ENCODE results near the gene FBLN1. TPM values are rescaled to one million over a fixed set of nuclear protein-coding genes. Genes with fewer than 3 reads are reported as not detected.

Gene FBLN1
- total and polyA plus RNA-seq, 2 of the 8 experiments (the other 6 are each of a cell fraction or from before 2014, with no cell fraction given) = 159 to 168 TPM

- TF ChIP-seq ATF3 (IDR thresholded peaks at IDR 0.05; ENCODE audit: insufficient read depth, low read depth, low read length) = no peak
- TF ChIP-seq KDM4A (IDR thresholded peaks at IDR 0.05; ENCODE audit: low read depth, low read length, severe bottlenecking) = no peak
- TF ChIP-seq BCL11A (IDR thresholded peaks at IDR 0.05; ENCODE audit: low read depth in 2 of 2, low read length in 2 of 2) = no peak
- TF ChIP-seq SUZ12 (IDR thresholded peaks at IDR 0.05; ENCODE audit: low read length) = no peak
- no peak for TF ChIP-seq TBP (IDR thresholded peaks at IDR 0.05; ENCODE audit: low read depth, low read length)
- TF ChIP-seq POLR2AphosphoS5 (IDR thresholded peaks at IDR 0.05; ENCODE audit: low read depth, low read length) = no peak
- TF ChIP-seq SP1 (IDR thresholded peaks at IDR 0.05; ENCODE audit: low read depth, low read length) = no peak
- no peak for TF ChIP-seq CBX5 (IDR thresholded peaks at IDR 0.05; ENCODE audit: low read depth, low read length)
Measured at GRCh38 chr22:45574069-45574703, 71.5 kb downstream of the FBLN1 start (continued).

Data from H1 (cell line).